Measurements from ENCODE around the gene CUL4A. TPM values are rescaled to one million over a fixed set of nuclear protein-coding genes. Genes with fewer than 3 reads are reported as not detected.

CUL4A gene
- total and polyA plus RNA-seq, 2 donors (not counting 1 experiment from before 2014, with no cell fraction given): 107 to 126 TPM

DNA sequence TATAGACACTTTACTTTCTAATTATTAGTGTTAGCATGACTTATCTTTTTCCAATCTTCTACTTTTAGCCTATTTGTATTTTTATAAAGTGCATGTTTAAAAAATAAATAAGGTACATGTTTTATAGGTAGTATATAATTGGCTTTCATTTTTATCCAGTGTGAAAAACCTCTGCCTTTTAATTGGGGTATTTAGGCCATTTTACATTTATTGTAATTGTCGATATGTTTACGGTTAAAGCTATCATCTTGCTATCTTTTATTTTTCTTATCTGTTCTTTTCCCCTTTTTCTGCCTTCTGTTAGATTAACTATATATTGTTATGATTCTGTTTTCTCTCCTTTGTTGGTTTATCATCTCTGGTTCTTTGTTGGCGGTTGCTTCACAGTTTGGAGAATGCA lies 41.8 kb upstream of the CUL4A start:
- Histone ChIP-seq H3K9me3 (ENCODE audit: control insufficient read depth, insufficient read depth, low read depth, low read length) (no peaks in the 10 kb centered on the region), H3K4me2 (ENCODE audit: extremely low read depth, insufficient read depth, low read length) (no peak overlapping the region), H3K9ac (ENCODE audit: insufficient read depth, low read length) (no peak overlapping the region), H3K79me2 (ENCODE audit: control insufficient read depth, insufficient read depth, low read length) (no peaks in the 10 kb centered on the region), H2AFZ (ENCODE audit: low read length) (no peak overlapping the region), H4K20me1 (ENCODE audit: control insufficient read depth, extremely low read depth, insufficient read depth, low read length) (no peaks in the 10 kb centered on the region), H3K27ac (ENCODE audit: insufficient read depth, low read length) (no peak overlapping the region), H3K4me3 (replicated peaks in 1 of 4; ENCODE audit: control extremely low read depth in 1 of 4, insufficient read depth in 1 of 4, low read depth in 3 of 4, low read length in 4 of 4) (no peak overlapping the region), H3K4me1 (ENCODE audit: control insufficient read depth, extremely low read depth, insufficient read depth, low read length) (peaks cover 2% of the 10 kb centered on the region), H3K27me3 (ENCODE audit: control insufficient read depth, insufficient read depth, low read length) (no peaks in the 10 kb centered on the region), H3K36me3 (ENCODE audit: control insufficient read depth, insufficient read depth, low read length) (peaks cover 12% of the 10 kb centered on the region)
- DNase-seq (ENCODE audit: low read depth in 2 of 2): no peak
- TF ChIP-seq EZH2 (IDR thresholded peaks at IDR 0.05; ENCODE audit: low read length, missing control alignments): no peak

DNA sequence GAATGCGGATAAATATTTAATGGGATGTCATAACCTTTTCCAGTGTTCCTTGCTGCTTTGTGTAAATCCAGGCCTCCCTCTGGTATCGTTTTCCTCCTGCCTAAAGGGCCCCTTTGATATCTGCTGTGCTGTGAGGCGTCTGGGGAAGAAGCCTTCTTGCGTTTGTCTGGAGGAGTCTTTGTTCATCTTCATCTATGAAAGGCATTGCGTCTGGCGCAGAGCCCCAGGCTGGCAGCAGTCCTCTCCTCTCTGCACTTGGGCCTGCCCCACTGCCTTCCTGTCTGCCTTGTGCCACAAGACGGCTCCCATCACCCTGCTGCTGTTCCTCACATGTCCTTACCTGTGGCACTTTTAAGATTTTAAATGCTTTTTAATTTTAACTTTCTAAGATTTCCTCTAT lies 41.2 kb upstream of the CUL4A start:
- Histone ChIP-seq H3K36me3 (ENCODE audit: control insufficient read depth, insufficient read depth, low read length) (peaks cover 16% of the 10 kb centered on the region), H4K20me1 (ENCODE audit: control insufficient read depth, extremely low read depth, insufficient read depth, low read length) (no peaks in the 10 kb centered on the region), H3K4me3 (replicated peaks in 1 of 4; ENCODE audit: control extremely low read depth in 1 of 4, insufficient read depth in 1 of 4, low read depth in 3 of 4, low read length in 4 of 4) (no peak overlapping the region), H3K4me1 (ENCODE audit: control insufficient read depth, extremely low read depth, insufficient read depth, low read length) (peaks cover under 1% of the 10 kb centered on the region), H3K4me2 (ENCODE audit: extremely low read depth, insufficient read depth, low read length) (no peak overlapping the region), H3K79me2 (ENCODE audit: control insufficient read depth, insufficient read depth, low read length) (no peaks in the 10 kb centered on the region), H3K9ac (ENCODE audit: insufficient read depth, low read length) (no peak overlapping the region), H3K9me3 (ENCODE audit: control insufficient read depth, insufficient read depth, low read depth, low read length) (no peaks in the 10 kb centered on the region), H2AFZ (ENCODE audit: low read length) (no peak overlapping the region), H3K27me3 (ENCODE audit: control insufficient read depth, insufficient read depth, low read length) (no peaks in the 10 kb centered on the region), H3K27ac (ENCODE audit: insufficient read depth, low read length) (no peak overlapping the region)
- no peak for DNase-seq (ENCODE audit: low read depth in 2 of 2)
- TF ChIP-seq EZH2 (IDR thresholded peaks at IDR 0.05; ENCODE audit: low read length, missing control alignments): no peak
- TF ChIP-seq, protein P1, sequence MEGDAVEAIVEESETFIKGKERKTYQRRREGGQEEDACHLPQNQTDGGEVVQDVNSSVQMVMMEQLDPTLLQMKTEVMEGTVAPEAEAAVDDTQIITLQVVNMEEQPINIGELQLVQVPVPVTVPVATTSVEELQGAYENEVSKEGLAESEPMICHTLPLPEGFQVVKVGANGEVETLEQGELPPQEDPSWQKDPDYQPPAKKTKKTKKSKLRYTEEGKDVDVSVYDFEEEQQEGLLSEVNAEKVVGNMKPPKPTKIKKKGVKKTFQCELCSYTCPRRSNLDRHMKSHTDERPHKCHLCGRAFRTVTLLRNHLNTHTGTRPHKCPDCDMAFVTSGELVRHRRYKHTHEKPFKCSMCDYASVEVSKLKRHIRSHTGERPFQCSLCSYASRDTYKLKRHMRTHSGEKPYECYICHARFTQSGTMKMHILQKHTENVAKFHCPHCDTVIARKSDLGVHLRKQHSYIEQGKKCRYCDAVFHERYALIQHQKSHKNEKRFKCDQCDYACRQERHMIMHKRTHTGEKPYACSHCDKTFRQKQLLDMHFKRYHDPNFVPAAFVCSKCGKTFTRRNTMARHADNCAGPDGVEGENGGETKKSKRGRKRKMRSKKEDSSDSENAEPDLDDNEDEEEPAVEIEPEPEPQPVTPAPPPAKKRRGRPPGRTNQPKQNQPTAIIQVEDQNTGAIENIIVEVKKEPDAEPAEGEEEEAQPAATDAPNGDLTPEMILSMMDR (conservative IDR thresholded peaks at IDR 0.05 in 1 of 2, IDR thresholded peaks at IDR 0.05 in 1 of 2; ENCODE audit: low read depth in 1 of 2, low read length in 2 of 2): no peak

DNA sequence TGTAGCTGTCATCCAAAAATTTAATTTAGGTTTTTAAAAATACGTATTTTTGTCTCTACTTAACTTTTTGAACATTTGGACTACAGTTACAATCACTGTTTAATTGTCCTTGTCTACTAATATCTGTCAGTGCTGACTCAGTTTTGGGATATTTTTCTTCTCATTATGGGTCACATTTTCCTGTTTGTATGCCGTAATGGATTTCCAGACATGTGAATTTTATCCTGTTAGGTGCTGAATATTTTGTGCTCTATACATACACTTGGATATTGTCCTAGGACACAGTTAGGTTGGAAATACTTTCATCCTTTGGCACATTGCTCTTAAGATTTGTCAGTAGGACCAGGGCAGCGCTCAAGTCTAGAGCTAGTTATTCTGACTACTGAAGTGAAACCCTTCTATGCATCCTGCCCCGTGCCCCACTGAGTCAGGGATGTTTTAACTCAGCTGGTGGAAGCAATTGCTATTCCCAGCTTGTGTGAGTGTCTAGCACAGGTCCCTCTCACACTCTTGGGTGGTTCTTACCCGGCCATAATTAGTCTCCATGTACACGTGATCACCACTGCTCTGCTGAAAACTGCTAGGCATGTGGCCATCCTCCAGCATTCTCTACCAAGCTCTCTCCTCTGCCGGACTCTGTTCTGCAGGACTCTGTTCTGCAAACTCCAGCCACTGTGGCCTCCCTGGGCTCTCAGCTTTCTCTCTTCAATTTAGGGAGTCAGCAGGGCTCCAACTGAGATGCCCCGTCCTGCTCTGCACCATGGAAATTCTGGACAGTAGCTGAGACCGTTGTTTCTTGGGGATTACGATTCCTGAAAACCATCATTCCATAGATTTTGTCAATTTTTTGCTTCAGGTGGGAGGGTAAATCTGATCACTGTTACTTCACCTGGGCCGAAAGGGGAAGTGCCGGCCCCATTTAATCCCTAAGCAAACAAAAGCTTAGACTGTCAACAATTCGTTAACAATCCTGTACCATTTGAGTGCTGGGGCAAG lies 39.8 kb upstream of the CUL4A start:
- Histone ChIP-seq H3K4me1 (ENCODE audit: control insufficient read depth, extremely low read depth, insufficient read depth, low read length) (no peaks in the 10 kb centered on the region), H3K79me2 (ENCODE audit: control insufficient read depth, insufficient read depth, low read length) (no peaks in the 10 kb centered on the region), H3K4me2 (ENCODE audit: extremely low read depth, insufficient read depth, low read length) (no peak overlapping the region), H2AFZ (ENCODE audit: low read length) (no peak overlapping the region), H3K9ac (ENCODE audit: insufficient read depth, low read length) (no peak overlapping the region), H3K4me3 (replicated peaks in 1 of 4; ENCODE audit: control extremely low read depth in 1 of 4, insufficient read depth in 1 of 4, low read depth in 3 of 4, low read length in 4 of 4) (no peak overlapping the region), H3K27ac (ENCODE audit: insufficient read depth, low read length) (no peak overlapping the region), H3K27me3 (ENCODE audit: control insufficient read depth, insufficient read depth, low read length) (no peaks in the 10 kb centered on the region), H3K36me3 (ENCODE audit: control insufficient read depth, insufficient read depth, low read length) (peaks cover 16% of the 10 kb centered on the region), H3K9me3 (ENCODE audit: control insufficient read depth, insufficient read depth, low read depth, low read length) (no peaks in the 10 kb centered on the region), H4K20me1 (ENCODE audit: control insufficient read depth, extremely low read depth, insufficient read depth, low read length) (no peaks in the 10 kb centered on the region)
- no peak for DNase-seq (ENCODE audit: low read depth in 2 of 2)
- no peak for TF ChIP-seq EZH2 (IDR thresholded peaks at IDR 0.05; ENCODE audit: low read length, missing control alignments)
- TF ChIP-seq, protein P1 (conservative IDR thresholded peaks at IDR 0.05 in 1 of 2, IDR thresholded peaks at IDR 0.05 in 1 of 2; ENCODE audit: low read depth in 1 of 2, low read length in 2 of 2): no peak

All from fibroblast of lung (primary cell).